Measurements from ENCODE around the gene EVI5L. TPM values are rescaled to one million over a fixed set of nuclear protein-coding genes. Genes with fewer than 3 reads are reported as not detected.

Gene EVI5L
- total and polyA plus RNA-seq, 4 donors: 4.3 to 13.4 (median 12.5) TPM

DNA sequence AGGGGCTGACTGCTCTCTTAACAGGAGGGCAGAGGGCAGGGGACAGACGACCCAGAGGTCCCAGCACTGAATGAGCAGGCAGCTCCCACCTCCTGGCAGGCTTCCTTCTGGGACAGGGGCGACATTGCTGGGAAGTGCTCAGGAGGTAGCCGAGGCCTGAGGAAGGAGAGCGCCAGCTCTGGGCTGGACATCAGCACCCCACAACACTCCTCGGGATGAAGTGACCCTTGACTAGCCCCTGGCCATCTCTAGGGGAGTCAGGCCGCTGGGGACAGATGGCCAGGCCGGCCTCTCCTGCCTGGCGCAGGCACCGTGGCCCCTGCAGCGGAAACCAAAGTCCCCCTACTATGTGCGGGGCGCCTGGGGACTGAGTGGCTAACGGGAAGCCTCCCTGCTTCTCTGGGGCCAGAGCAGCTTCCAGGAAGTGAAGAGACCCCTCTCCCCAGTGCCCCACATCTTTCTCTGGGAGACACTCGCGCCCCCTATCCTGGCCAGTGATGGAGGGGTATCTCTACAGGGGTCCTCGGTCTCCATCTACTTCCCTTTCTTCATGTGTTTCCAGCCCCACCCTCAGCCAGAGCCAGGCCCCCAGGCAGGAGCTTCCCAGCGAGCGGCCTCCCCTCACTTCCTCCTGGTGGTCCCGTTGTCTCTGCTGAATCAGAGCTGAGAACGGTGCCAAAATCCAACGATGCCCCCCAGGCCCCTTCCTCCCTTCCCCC is 34.1 kb downstream of the EVI5L start:
- intact Hi-C loops (cut with DNase I): no loop called here
- DNase-seq: no peak

DNA sequence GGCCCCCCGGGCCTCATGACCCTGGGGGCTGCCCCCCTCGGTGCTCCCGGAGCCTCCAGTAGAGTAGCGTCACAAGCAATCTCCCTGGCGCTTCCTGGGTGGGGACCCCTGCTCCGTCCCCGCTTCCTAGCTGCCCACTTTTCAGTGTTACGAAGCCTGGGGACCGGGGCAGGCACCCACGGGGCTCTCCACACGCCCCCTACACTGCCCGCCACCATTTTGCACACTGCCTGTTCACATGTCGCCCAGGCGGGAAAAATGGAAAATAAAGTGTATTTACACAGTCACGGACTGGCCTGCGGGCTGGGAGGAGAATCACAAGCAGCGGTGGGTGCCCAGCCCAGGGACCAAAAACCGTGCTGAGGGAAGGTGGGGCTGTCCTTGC is 34.7 kb downstream of the EVI5L start:
- H3K4me3 ChIP-seq (ENCODE audit: low read length in 2 of 2): no peak overlapping the region
- H3K27ac ChIP-seq (ENCODE audit: low read depth in 1 of 2, low read length in 2 of 2): no peak overlapping the region
- ATAC-seq (ENCODE audit: low FRiP score) (no peak), DNase-seq (no peak)
- intact Hi-C loops (cut with DNase I): no loop called here
- no peaks in the 10 kb centered on the region for H3K9me3 ChIP-seq (ENCODE audit: control insufficient read depth, low read length)
- peaks cover 0 to 2% of the 10 kb centered on the region in 2 donors for H3K36me3 ChIP-seq (ENCODE audit: control insufficient read depth in 1 of 2, insufficient read depth in 2 of 2, low read length in 1 of 2)
- H3K27me3 ChIP-seq (ENCODE audit: control insufficient read depth in 1 of 2, insufficient read depth in 2 of 2, low read length in 1 of 2): no peaks in the 10 kb centered on the region
- no peaks in the 10 kb centered on the region for H3K4me1 ChIP-seq (ENCODE audit: control insufficient read depth in 1 of 2, insufficient read depth in 2 of 2, low read length in 2 of 2)
- 76 to 79% methylated on average over 18 of the region's 18 CpGs for WGBS, 2 donors

More for the DNA sequence above, 34.1 kb downstream of the EVI5L start:
- Histone ChIP-seq H3K9me3 (ENCODE audit: control insufficient read depth, low read length) (no peaks in the 10 kb centered on the region), H3K36me3 (ENCODE audit: control insufficient read depth in 1 of 2, insufficient read depth in 2 of 2, low read length in 1 of 2) (peaks cover 0 to 2% of the 10 kb centered on the region in 2 donors), H3K4me1 (ENCODE audit: control insufficient read depth in 1 of 2, insufficient read depth in 2 of 2, low read length in 2 of 2) (no peaks in the 10 kb centered on the region), H3K4me3 (ENCODE audit: low read length in 2 of 2) (no peak overlapping the region), H3K27ac (ENCODE audit: low read depth in 1 of 2, low read length in 2 of 2) (no peak overlapping the region), H3K27me3 (ENCODE audit: control insufficient read depth in 1 of 2, insufficient read depth in 2 of 2, low read length in 1 of 2) (no peaks in the 10 kb centered on the region)
- no peak for ATAC-seq (ENCODE audit: low FRiP score)
- 88 to 91% methylated on average over 21 of the region's 21 CpGs for WGBS, 2 donors

- intact Hi-C loops (cut with DNase I): no loop called here
- DNase-seq: no peak
- H3K27me3 ChIP-seq (ENCODE audit: control insufficient read depth in 1 of 2, insufficient read depth in 2 of 2, low read length in 1 of 2): no peaks in the 10 kb centered on the region
- H3K4me1 ChIP-seq (ENCODE audit: control insufficient read depth in 1 of 2, insufficient read depth in 2 of 2, low read length in 2 of 2): no peaks in the 10 kb centered on the region
- ATAC-seq (ENCODE audit: low FRiP score): no peak
- peaks cover 0 to 2% of the 10 kb centered on the region in 2 donors for H3K36me3 ChIP-seq (ENCODE audit: control insufficient read depth in 1 of 2, insufficient read depth in 2 of 2, low read length in 1 of 2)
- H3K9me3 ChIP-seq (ENCODE audit: control insufficient read depth, low read length): no peaks in the 10 kb centered on the region
- H3K27ac ChIP-seq (ENCODE audit: low read depth in 1 of 2, low read length in 2 of 2): no peak overlapping the region
- no peak overlapping the region for H3K4me3 ChIP-seq (ENCODE audit: low read length in 2 of 2)
- 45 to 51% methylated on average over 10 of the region's 10 CpGs for WGBS, 2 donors
These were observed 35.4 kb downstream of the EVI5L start for GRCh38 chr19:7865262-7865911.

GRCh38 chr19:7866399-7867091 is 36.5 kb downstream of the EVI5L start:
- ATAC-seq (ENCODE audit: low FRiP score): no peak
- H3K4me3 ChIP-seq (ENCODE audit: low read length in 2 of 2): no peak overlapping the region
- H3K27ac ChIP-seq (ENCODE audit: low read depth in 1 of 2, low read length in 2 of 2): no peak overlapping the region
- H3K9me3 ChIP-seq (ENCODE audit: control insufficient read depth, low read length): no peaks in the 10 kb centered on the region
- H3K27me3 ChIP-seq (ENCODE audit: control insufficient read depth in 1 of 2, insufficient read depth in 2 of 2, low read length in 1 of 2): no peaks in the 10 kb centered on the region
- H3K36me3 ChIP-seq (ENCODE audit: control insufficient read depth in 1 of 2, insufficient read depth in 2 of 2, low read length in 1 of 2): peaks cover 0 to 2% of the 10 kb centered on the region in 2 donors
- WGBS, 2 donors: 68% methylated on average over 12 of the region's 12 CpGs
- no peaks in the 10 kb centered on the region for H3K4me1 ChIP-seq (ENCODE audit: control insufficient read depth in 1 of 2, insufficient read depth in 2 of 2, low read length in 2 of 2)
- DNase-seq: no peak
- intact Hi-C loops (cut with DNase I): no loop called here

DNA sequence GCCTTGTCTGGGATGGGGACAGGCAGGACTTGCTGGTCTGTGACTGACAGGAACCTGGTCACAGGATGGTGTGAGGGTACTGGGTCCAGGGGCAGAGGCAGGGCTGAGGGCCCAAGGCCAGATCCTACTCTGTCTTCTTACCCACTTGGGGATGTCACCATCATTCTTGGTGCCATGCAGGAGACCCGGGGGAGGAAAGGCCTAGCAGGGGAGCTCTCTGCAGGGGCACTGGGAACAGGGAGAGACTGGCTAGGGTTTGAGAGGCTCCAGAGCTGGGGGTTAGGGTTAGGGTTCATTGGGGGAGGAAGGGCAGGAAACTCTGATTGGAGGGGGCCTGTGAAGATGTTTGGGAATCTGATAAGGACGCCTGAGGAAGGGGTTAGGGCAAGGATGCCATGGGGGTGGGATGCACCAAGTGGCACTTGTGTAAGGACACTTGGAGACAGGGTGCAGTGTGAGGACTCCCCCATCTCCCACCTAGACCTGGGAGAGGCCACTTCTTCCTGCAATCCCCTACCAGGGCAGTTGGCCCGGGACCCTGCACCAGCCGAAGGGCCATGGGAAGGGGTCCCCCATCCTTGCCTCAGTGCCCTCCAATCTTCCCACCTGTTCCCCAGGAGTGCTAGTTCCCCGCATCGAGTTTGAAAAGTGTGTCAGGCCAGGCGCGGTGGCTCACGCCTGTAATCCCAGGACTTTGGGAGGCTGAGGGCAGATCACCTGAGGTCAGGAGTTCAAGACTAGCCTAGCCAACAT is 37.2 kb downstream of the EVI5L start:
- DNase-seq: no peak
- no peaks in the 10 kb centered on the region for H3K27me3 ChIP-seq (ENCODE audit: control insufficient read depth in 1 of 2, insufficient read depth in 2 of 2, low read length in 1 of 2)
- 86 to 87% methylated on average over 9 of the region's 9 CpGs for WGBS, 2 donors

DNA sequence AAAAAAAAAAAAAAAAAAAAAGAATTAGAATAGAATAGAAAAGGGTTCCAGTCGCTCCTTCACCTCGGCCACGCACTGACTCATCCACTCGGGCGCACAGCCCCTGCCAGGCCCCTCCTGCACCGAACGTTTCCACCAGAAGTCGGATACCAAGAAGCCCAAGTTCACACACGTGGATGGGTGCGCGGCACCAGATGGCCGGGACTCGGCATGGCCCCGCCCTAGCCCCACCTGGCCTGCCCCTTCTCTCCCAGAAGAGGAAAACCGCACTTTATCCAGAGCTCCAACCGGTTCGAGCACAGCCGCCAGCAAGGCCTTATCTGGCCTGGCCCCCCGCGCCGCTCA is 38.3 kb downstream of the EVI5L start:
- Histone ChIP-seq H3K27me3 (ENCODE audit: control insufficient read depth in 1 of 2, insufficient read depth in 2 of 2, low read length in 1 of 2) (peaks cover 0 to 1% of the 10 kb centered on the region in 2 donors), H3K27ac (ENCODE audit: low read depth in 1 of 2, low read length in 2 of 2) (no peak overlapping the region), H3K36me3 (ENCODE audit: control insufficient read depth in 1 of 2, insufficient read depth in 2 of 2, low read length in 1 of 2) (no peaks in the 10 kb centered on the region), H3K9me3 (ENCODE audit: control insufficient read depth, low read length) (no peaks in the 10 kb centered on the region), H3K4me1 (ENCODE audit: control insufficient read depth in 1 of 2, insufficient read depth in 2 of 2, low read length in 2 of 2) (no peaks in the 10 kb centered on the region), H3K4me3 (ENCODE audit: low read length in 2 of 2) (no peak overlapping the region)
- DNase-seq: no peak
- WGBS, 2 donors: 17 to 20% methylated on average over 21 of the region's 21 CpGs
- no peak for ATAC-seq (ENCODE audit: low FRiP score)
- intact Hi-C loops (cut with DNase I): no loop called here

More for the DNA sequence above, 37.2 kb downstream of the EVI5L start:
- ATAC-seq (ENCODE audit: low FRiP score): no peak
- Histone ChIP-seq H3K27ac (ENCODE audit: low read depth in 1 of 2, low read length in 2 of 2) (no peak overlapping the region), H3K4me3 (ENCODE audit: low read length in 2 of 2) (no peak overlapping the region), H3K4me1 (ENCODE audit: control insufficient read depth in 1 of 2, insufficient read depth in 2 of 2, low read length in 2 of 2) (no peaks in the 10 kb centered on the region), H3K9me3 (ENCODE audit: control insufficient read depth, low read length) (no peaks in the 10 kb centered on the region), H3K36me3 (ENCODE audit: control insufficient read depth in 1 of 2, insufficient read depth in 2 of 2, low read length in 1 of 2) (no peaks in the 10 kb centered on the region)
- intact Hi-C loops (cut with DNase I): no loop called here

DNA sequence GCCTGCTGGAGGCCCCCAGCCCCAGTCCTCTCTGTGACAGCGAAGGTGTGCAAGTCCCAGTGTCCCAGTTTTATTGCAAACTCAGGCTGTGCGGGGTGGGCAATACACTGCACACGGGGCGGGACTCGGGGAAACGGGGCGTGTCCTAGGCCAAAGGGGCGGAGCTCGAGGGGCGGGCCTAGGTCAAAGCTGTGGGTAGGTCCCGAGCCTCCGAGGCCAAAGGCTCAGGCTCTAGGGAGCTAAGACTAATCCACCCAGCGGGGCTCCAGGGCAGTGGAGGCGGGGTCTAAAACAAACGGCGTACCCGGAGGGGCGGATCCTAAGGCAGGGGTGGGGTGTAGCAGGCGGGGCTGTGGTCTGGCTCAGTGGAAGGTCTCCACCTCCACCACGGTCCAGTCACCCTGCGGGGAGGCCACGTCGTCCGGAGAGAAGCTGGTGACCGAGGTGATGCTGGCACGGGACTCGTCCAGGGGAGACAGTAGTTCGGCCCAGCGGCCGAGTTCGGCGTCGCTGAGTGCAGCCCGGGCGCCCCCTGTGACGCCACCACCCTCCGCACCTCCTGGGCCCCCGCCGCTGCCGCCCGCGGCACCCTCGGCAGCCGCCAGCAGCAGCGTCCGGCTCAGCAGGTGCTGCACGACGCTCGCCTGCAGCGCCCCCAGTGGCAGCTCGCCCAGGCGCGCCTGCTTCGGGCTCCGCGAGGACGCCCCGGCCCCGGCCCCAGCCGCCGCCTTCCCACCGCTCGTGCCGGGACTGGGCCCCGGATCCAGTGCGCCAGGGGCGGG is 38.8 kb downstream of the EVI5L start:
- Histone ChIP-seq H3K27me3 (ENCODE audit: control insufficient read depth in 1 of 2, insufficient read depth in 2 of 2, low read length in 1 of 2) (peaks cover 0 to 1% of the 10 kb centered on the region in 2 donors), H3K27ac (ENCODE audit: low read depth in 1 of 2, low read length in 2 of 2) (no peak overlapping the region), H3K9me3 (ENCODE audit: control insufficient read depth, low read length) (no peaks in the 10 kb centered on the region), H3K36me3 (ENCODE audit: control insufficient read depth in 1 of 2, insufficient read depth in 2 of 2, low read length in 1 of 2) (no peaks in the 10 kb centered on the region), H3K4me3 (ENCODE audit: low read length in 2 of 2) (no peak overlapping the region), H3K4me1 (ENCODE audit: control insufficient read depth in 1 of 2, insufficient read depth in 2 of 2, low read length in 2 of 2) (no peaks in the 10 kb centered on the region)
- 1 to 2% methylated on average over 55 to 67 of the region's 67 CpGs for WGBS, 2 donors
- DNase-seq (peak; percentile 79 to 90), ATAC-seq (ENCODE audit: low FRiP score) (peak; percentile 44)
- intact Hi-C loops (cut with DNase I): no loop called here

DNA sequence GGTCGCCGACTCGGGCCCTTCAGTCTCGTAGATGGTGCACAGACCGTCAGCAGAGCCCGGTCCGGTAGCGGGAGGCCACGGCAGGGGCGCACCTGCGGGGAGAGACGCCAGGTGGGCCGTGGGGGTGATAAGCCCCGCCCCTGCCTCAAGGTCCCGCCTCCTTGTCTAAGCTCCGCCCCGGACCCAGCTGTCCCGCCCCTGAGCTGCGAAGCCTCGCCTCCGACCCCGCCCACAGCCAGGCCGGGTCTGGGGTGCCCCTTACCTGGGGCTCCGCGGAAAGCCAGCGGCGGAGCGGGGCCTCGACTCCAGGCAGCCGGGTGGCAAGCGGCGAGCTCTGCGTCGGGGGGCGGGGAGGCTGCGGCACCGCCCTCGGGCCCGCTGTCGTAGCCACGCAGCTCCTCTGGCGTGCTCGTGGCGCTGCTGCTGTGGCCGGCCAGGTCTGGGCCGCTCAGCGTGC is 39.5 kb downstream of the EVI5L start:
- Histone ChIP-seq H3K36me3 (ENCODE audit: control insufficient read depth in 1 of 2, insufficient read depth in 2 of 2, low read length in 1 of 2) (no peaks in the 10 kb centered on the region), H3K27ac (ENCODE audit: low read depth in 1 of 2, low read length in 2 of 2) (no peak overlapping the region), H3K4me3 (ENCODE audit: low read length in 2 of 2) (no peak overlapping the region), H3K4me1 (ENCODE audit: control insufficient read depth in 1 of 2, insufficient read depth in 2 of 2, low read length in 2 of 2) (no peaks in the 10 kb centered on the region), H3K27me3 (ENCODE audit: control insufficient read depth in 1 of 2, insufficient read depth in 2 of 2, low read length in 1 of 2) (peaks cover 0 to 1% of the 10 kb centered on the region in 2 donors), H3K9me3 (ENCODE audit: control insufficient read depth, low read length) (no peaks in the 10 kb centered on the region)
- intact Hi-C loops (cut with DNase I): no loop called here
- DNase-seq: no peak
- 1 to 2% methylated on average over 43 to 47 of the region's 47 CpGs for WGBS, 2 donors
- ATAC-seq (ENCODE audit: low FRiP score): peak; percentile 15
